Parathyroid adenoma (tissue), 2 donors: ENCODE measurements around the gene KTI12.
"Not testable (repeated sequence)": the region's sequence is repeated elsewhere in the genome, so short reads cannot be mapped to it uniquely, and the experiment has no call there.

ENCODE experiments used
- H2AFZ ChIP-seq: fragments of 300-600 bp; sonication (generic); one replicate; pipeline ENCODE4 v1.7.0; 2017; ENCODE audit warnings: antibody characterized with exemption, mild to moderate bottlenecking
- H3K27ac ChIP-seq: fragments of 300-600 bp; sonication (generic); one replicate; pipeline ENCODE4 v1.7.0; 2017
- H3K27me3 ChIP-seq: fragments of 300-600 bp; sonication (generic); one replicate; pipeline ENCODE4 v1.7.0; 2017; ENCODE audit warnings: low read length; ENCODE audit not compliant: control insufficient read depth, insufficient read depth
- H3K36me3 ChIP-seq: fragments of 300-600 bp; sonication (generic); one replicate; pipeline ENCODE4 v1.7.0; 2017; ENCODE audit warnings: low read length; ENCODE audit not compliant: control insufficient read depth, insufficient read depth
- H3K4me1 ChIP-seq: fragments of 300-600 bp; sonication (generic); one replicate; pipeline ENCODE4 v1.7.0; 2017; ENCODE audit warnings: control low read depth
- H3K4me2 ChIP-seq: fragments of 300-600 bp; sonication (generic); one replicate; pipeline ENCODE4 v1.7.0; 2017; ENCODE audit warnings: low read length
- H3K4me3 ChIP-seq: fragments of 300-600 bp; sonication (generic); one replicate; pipeline ENCODE4 v1.7.0; 2017; ENCODE audit warnings: low read depth, low read length
- H3K79me2 ChIP-seq: fragments of 300-600 bp; sonication (generic); one replicate; pipeline ENCODE4 v1.7.0; 2017; ENCODE audit warnings: control low read depth
- H3K9ac ChIP-seq: fragments of 300-600 bp; sonication (generic); one replicate; pipeline ENCODE4 v1.7.0; 2017; ENCODE audit warnings: mild to moderate bottlenecking
- H3K9me3 ChIP-seq: fragments of 300-600 bp; sonication (generic); one replicate; pipeline ENCODE4 v1.7.0; 2017; ENCODE audit warnings: low read length; ENCODE audit not compliant: control insufficient read depth
- TF ChIP-seq, protein P1 (sequence below): fragments of 300-600 bp; sonication (generic); IDR thresholded peaks from one replicate; pipeline ENCODE4 v1.7.0; 2017; ENCODE audit warnings: antibody characterized with exemption, mild to moderate bottlenecking
- donor health status: primary hyperparathyroidism.

The KTI12 gene, protein sequence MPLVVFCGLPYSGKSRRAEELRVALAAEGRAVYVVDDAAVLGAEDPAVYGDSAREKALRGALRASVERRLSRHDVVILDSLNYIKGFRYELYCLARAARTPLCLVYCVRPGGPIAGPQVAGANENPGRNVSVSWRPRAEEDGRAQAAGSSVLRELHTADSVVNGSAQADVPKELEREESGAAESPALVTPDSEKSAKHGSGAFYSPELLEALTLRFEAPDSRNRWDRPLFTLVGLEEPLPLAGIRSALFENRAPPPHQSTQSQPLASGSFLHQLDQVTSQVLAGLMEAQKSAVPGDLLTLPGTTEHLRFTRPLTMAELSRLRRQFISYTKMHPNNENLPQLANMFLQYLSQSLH

DNA sequence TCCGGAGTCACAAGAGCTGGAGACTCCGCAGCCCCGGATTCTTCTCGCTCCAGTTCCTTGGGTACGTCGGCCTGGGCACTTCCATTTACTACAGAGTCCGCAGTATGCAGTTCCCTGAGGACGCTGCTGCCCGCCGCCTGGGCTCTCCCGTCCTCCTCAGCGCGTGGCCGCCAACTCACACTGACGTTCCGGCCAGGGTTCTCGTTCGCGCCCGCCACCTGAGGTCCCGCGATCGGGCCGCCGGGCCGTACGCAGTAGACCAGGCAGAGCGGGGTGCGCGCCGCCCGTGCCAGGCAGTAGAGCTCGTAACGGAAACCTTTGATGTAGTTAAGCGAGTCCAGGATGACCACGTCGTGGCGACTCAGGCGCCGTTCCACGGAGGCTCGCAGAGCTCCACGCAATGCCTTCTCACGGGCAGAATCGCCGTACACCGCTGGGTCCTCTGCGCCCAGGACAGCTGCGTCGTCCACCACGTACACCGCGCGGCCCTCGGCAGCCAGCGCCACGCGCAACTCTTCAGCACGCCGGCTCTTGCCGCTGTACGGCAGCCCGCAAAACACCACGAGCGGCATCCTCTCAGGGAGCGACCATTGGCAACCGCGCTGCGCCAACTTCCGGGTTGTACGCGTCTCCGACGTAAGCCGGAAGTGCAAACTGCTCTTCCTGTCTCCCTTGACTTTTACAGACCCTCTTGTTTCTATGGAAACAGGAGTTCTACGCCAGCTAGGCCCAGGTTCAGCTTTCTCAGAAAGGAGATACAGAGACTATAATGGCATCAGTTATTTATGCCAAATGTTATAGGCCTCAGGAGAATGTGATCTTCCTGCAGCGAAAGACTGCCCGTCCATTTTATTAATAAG is at the start of gene KTI12:
Gene KTI12, minus strand, starts transcription at position 621 of the 860 bp plus-strand sequence. Its CDS starts 49 bp downstream, at position 572.
- Histone ChIP-seq H3K4me3 (peak within 1 kb of the TSS; percentile 71), H3K4me2 (peak within 1 kb of the TSS; percentile 77), H2AFZ (peak within 1 kb of the TSS; percentile 73), H3K36me3 (no peaks in the 10 kb centered on the region), H3K27me3 (no peaks in the 10 kb centered on the region), H3K4me1 (peaks cover 5% of the 10 kb centered on the region), H3K27ac (peak within 1 kb of the TSS; percentile 83), H3K9ac (no peak within 1 kb of the TSS), H3K79me2 (no peaks in the 10 kb centered on the region), H3K9me3 (no peaks in the 10 kb centered on the region)
- TF ChIP-seq, protein P1, sequence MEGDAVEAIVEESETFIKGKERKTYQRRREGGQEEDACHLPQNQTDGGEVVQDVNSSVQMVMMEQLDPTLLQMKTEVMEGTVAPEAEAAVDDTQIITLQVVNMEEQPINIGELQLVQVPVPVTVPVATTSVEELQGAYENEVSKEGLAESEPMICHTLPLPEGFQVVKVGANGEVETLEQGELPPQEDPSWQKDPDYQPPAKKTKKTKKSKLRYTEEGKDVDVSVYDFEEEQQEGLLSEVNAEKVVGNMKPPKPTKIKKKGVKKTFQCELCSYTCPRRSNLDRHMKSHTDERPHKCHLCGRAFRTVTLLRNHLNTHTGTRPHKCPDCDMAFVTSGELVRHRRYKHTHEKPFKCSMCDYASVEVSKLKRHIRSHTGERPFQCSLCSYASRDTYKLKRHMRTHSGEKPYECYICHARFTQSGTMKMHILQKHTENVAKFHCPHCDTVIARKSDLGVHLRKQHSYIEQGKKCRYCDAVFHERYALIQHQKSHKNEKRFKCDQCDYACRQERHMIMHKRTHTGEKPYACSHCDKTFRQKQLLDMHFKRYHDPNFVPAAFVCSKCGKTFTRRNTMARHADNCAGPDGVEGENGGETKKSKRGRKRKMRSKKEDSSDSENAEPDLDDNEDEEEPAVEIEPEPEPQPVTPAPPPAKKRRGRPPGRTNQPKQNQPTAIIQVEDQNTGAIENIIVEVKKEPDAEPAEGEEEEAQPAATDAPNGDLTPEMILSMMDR = no peak

DNA sequence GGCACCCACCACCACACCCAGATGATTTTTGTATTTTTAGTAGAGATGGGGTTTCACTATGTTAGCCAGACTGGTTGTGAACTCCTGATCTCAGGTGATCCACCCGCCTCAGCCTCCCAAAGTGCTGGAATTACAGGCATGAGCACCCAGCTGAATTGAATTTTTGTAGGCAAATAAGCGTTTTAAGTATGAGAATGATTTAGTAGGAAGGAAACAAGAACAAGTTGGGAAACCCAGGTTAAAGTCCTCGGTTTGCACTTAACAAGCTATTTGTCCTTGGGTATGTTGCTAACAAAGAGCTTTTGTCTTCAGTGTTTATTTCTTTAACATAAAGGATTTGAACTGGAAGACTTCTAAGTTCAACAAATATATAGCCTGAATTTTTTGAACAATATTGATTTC is 46.4 kb upstream of the KTI12 start:
- Histone ChIP-seq H3K36me3 (no peaks in the 10 kb centered on the region), H3K9ac (no peak overlapping the region), H3K9me3 (no peaks in the 10 kb centered on the region), H3K4me2 (no peak overlapping the region), H3K4me3 (no peak overlapping the region), H3K79me2 (peaks cover 2% of the 10 kb centered on the region), H3K27me3 (no peaks in the 10 kb centered on the region), H2AFZ (no peak overlapping the region), H3K27ac (no peak overlapping the region), H3K4me1 (no peaks in the 10 kb centered on the region)
- TF ChIP-seq, protein P1 = no peak

DNA sequence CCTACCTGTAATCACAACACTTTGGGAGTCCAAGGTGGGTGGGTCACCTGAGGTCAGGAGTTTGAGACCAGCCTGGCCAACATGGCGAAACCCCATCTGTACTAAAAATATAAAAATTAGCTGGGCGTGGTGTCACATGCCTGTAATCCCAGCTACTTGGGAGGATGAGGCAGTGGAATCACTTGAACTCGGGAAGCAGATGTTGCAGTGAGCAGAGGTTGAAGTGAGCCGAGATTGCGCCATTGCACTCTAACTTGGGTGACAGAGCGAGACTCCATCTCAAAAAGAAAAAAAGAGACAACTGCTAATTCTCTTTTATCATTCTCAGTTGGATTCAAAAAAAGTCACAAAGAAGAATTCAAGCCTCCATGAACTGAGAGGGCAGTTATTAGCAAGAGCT is 43.7 kb upstream of the KTI12 start:
- not testable (repeated sequence) for H3K27me3 ChIP-seq, H3K4me3 ChIP-seq, H3K36me3 ChIP-seq, H2AFZ ChIP-seq, H3K9me3 ChIP-seq, H3K27ac ChIP-seq, H3K79me2 ChIP-seq, H3K4me1 ChIP-seq, H3K4me2 ChIP-seq, H3K9ac ChIP-seq

DNA sequence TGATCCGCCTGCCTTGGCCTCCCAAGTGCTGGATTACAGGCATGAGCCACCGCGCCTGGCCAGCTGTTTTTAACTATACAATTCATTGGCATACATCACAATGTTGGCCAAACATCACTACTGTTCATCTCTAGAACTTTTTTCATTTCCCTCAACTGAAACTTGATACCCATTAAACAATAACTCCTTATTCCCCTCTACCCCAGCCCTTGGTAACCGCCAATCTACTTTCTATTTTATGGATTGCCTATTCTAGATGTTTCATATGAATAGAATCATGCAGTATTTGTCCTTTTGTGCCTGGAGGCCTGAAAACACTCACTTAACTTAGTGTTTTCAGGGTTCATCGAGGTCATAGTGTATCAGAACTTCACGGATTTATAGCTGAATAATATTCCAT is 38.7 kb upstream of the KTI12 start:
- Histone ChIP-seq H3K27me3 (no peaks in the 10 kb centered on the region), H3K36me3 (no peaks in the 10 kb centered on the region), H3K4me1 (no peaks in the 10 kb centered on the region), H3K4me2 (no peak overlapping the region), H3K9ac (no peak overlapping the region), H3K4me3 (no peak overlapping the region), H2AFZ (no peak overlapping the region), H3K27ac (no peak overlapping the region), H3K79me2 (peaks cover 7% of the 10 kb centered on the region), H3K9me3 (no peaks in the 10 kb centered on the region)
- TF ChIP-seq, protein P1 = no peak

DNA sequence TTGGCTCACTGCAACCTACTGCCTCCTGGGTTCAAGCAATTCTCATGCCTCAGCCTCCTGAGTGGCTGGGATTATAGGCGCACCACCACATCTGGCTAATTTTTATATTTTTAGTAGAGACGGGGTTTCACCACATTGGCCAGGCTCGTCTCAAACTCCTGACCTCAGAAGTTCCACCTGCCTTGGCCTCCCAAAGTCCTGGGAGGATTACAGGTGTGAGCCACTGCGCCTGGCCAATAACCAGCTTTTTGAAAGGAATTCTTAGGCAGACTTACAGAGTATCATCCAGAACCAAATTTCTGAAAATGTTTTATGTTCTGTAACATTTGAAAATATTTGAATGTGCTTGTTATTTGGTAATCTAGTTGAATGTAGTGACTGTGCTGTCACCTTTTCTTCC is 37.1 kb upstream of the KTI12 start:
- H3K36me3 ChIP-seq = no peaks in the 10 kb centered on the region
- no peaks in the 10 kb centered on the region for H3K4me1 ChIP-seq
- no peak overlapping the region for H3K27ac ChIP-seq
- H3K9me3 ChIP-seq = no peaks in the 10 kb centered on the region
- no peak overlapping the region for H3K4me2 ChIP-seq
- H3K27me3 ChIP-seq = no peaks in the 10 kb centered on the region
- H3K79me2 ChIP-seq = peaks cover 7% of the 10 kb centered on the region
- no peak overlapping the region for H2AFZ ChIP-seq
- TF ChIP-seq, protein P1 = no peak
- no peak overlapping the region for H3K9ac ChIP-seq
- H3K4me3 ChIP-seq = no peak overlapping the region
